NCI-H1694 treated with DMSO at 0.1 percent for 48 hours (cell line): ENCODE data around the gene SHQ1.

Experiments used
- DNase-seq: peaks from one replicate; lab custom pipeline; 2025; lab: John Stamatoyannopoulos, UW

SHQ1 gene

GRCh38 chr3:72848703-72849081, 447 bp upstream of the SHQ1 start:
- no peak for DNase-seq

- no peak for DNase-seq
These were observed 963 bp downstream of the SHQ1 start for GRCh38 chr3:72847282-72847681.

GRCh38 chr3:72846166-72846565, 2.1 kb downstream of the SHQ1 start:
- DNase-seq = no peak

- no peak for DNase-seq
These were observed 3.7 kb downstream of the SHQ1 start for GRCh38 chr3:72844436-72844993.

GRCh38 chr3:72839057-72839456, 9.2 kb downstream of the SHQ1 start:
- DNase-seq = no peak

- no peak for DNase-seq
These were observed 11.3 kb downstream of the SHQ1 start for GRCh38 chr3:72836923-72837322.

GRCh38 chr3:72836416-72836815, 11.8 kb downstream of the SHQ1 start:
- no peak for DNase-seq

- no peak for DNase-seq
These were observed 17.6 kb downstream of the SHQ1 start for GRCh38 chr3:72830452-72831223.

GRCh38 chr3:72829701-72830100, 18.5 kb downstream of the SHQ1 start:
- DNase-seq = no peak

- DNase-seq = no peak
These were observed 27.0 kb downstream of the SHQ1 start for GRCh38 chr3:72821161-72821781.

GRCh38 chr3:72820415-72820814, 27.8 kb downstream of the SHQ1 start:
- no peak for DNase-seq

- no peak for DNase-seq
These were observed 29.3 kb downstream of the SHQ1 start for GRCh38 chr3:72818905-72819304.

GRCh38 chr3:72818092-72818773, 30.0 kb downstream of the SHQ1 start:
- DNase-seq = peak; percentile 26

- DNase-seq = no peak
These were observed 31.3 kb downstream of the SHQ1 start for GRCh38 chr3:72816862-72817355.

GRCh38 chr3:72814308-72814707, 33.9 kb downstream of the SHQ1 start:
- DNase-seq = no peak

- DNase-seq = no peak
These were observed 36.0 kb downstream of the SHQ1 start for GRCh38 chr3:72812201-72812600.

GRCh38 chr3:72811571-72811970, 36.7 kb downstream of the SHQ1 start:
- no peak for DNase-seq

GRCh38 chr3:72810659-72811434, 37.4 kb downstream of the SHQ1 start:
- no peak for DNase-seq

- DNase-seq = no peak
These were observed 38.2 kb downstream of the SHQ1 start for GRCh38 chr3:72810063-72810462.

- DNase-seq = no peak
These were observed 43.9 kb downstream of the SHQ1 start for GRCh38 chr3:72804361-72804760.

GRCh38 chr3:72803573-72803972, 44.7 kb downstream of the SHQ1 start:
- DNase-seq = no peak

GRCh38 chr3:72802001-72802400, 46.2 kb downstream of the SHQ1 start:
- DNase-seq = no peak
